GM21529 (cell line): Measurements from ENCODE around the gene KIF23.
"Not testable (repeated sequence)": the region's sequence is repeated elsewhere in the genome, so short reads cannot be mapped to it uniquely, and the experiment has no call there.

Experiments
- ATAC-seq: cut with Tn5 transposase; IDR thresholded peaks from one replicate; pipeline ENCODE4 v1.9.1; 2021; ENCODE audit not compliant: unreplicated experiment

KIF23 gene

GRCh38 chr15:69434238-69434637 is 20.1 kb downstream of the KIF23 start:
- ATAC-seq, result no peak

DNA sequence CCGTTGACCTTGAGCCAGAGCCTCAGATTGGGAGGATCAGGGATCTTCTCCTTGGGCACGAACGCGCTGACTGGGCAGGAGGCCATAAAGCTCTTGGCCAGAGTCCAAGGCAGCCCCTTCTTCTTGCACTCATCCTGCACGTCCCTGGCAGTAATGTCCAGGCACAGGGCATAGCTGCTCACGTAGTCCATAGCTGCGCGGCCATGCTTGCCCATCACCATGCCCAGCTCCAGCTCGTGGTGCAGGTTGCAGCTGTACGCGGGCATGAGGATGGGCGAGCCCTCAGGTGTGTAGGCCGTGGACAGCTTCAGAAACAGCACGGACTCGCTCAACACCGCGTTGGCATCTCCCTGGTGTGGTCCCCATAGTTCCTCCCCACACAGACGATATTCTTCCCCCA is 20.5 kb downstream of the KIF23 start:
- ATAC-seq, result no peak

DNA sequence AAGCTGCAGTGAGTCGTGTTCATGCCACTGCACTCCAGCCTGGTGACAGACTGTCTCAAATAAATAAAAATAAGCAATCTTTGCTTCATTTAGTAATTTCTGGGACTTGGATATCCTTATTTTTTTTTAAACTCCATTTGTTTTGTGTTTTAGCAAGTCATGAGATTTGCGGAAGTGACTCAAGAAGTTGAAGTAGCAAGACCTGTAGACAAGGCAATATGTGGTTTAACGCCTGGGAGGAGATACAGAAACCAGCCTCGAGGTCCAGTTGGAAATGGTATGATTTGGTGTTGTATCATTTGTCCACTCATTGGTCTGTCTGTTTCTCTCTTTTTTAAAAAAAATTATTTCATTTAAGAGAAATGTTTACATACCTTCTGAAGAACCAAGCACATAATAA is 21.8 kb downstream of the KIF23 start:
- no peak for ATAC-seq

- no peak for ATAC-seq
Observed at GRCh38 chr15:69436951-69437350, 22.8 kb downstream of the KIF23 start.

DNA sequence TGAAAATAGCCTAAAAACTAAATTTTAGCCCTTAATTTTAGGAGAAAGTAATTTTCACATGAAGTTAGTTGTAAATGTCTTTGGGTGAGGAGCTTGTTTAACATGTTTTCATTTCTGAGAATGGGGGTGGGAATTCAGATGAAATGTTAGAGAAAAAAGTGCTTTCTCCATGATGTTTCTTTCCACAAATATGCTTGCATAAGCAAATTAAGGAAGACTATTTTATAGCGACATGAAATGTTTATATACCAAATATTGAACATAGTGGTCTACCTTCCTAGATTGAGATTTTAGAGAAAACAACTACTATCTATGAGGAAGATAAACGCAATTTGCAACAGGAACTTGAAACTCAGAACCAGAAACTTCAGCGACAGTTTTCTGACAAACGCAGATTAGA is 25.5 kb downstream of the KIF23 start:
- ATAC-seq, result no peak

DNA sequence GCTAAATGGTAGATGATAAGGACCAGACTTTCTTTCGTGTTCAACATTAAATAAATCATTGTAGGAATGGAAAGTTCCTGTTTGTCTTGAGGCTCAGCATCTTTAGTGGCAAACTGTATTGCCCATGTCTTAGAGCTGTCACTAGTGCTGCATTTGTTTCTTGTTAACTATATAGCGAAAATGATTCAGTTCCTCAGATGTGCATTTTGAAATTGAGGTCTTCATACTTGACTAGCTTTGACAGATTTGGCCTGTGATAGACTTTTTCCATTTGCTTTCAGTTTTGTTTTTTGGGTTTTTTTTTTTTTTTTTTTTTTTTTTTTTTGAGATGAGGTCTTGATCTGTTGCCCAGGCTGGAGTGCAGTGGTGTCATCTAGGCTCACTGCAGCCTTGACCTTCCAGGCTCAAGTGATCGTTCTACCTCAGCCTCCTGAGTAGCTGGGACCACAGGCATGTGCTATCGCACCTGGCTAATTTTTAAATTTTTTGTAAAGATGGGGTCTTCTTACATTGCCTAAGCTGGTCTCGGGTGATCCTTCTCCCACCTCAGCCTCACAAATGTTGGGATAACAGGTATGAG is 29.0 kb downstream of the KIF23 start:
- ATAC-seq, result no peak

DNA sequence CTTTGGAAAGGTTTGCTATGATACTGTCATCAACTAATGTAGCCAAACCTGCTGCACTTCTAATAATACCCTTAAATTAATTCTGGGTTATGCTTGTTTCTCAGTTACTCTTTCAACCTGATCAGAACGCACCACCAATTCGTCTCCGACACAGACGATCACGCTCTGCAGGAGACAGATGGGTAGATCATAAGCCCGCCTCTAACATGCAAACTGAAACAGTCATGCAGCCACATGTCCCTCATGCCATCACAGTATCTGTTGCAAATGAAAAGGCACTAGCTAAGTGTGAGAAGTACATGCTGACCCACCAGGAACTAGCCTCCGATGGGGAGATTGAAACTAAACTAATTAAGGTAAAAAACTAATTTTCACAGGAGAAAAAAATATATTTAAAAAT is 30.5 kb downstream of the KIF23 start:
- no peak for ATAC-seq

DNA sequence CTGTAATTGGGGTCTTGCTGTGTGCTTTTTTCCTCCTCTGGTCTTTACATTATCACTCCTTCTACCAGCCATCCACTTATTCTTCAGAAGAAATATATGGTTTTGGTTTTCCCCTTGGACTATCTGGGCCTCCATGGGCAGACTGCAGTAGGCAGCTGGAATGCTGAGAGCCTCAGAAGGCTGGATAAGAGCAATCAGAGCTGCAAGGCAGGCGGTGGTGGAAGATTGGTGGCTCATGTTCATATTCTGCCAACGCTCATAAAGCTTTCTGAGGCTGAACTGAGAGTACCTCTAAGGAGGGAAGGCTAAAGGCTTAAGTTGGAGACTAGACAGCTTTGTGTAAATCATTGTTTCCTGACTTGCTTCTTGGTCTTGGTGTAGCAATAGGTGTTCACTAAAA is 32.8 kb downstream of the KIF23 start:
- ATAC-seq, result no peak

DNA sequence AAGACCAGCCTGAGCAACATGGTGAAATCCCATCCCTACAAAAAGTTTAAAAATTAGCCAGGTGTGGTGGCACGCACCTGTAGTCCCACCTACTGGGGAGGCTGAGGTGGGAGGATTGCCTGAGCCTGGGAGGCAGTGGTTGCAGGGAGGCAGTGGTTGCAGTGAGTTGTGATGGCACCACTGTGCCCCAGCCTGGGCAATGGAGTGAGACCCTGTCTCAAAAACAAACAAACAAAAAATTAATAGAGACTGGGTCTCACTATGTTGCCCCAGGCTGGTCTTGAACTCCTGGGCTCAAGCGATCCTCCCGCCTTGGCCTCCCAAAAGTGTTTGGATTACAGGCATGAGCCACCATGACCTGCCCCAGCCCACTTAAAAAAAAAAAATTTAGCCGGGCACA is 36.1 kb downstream of the KIF23 start:
- ATAC-seq, result not testable (repeated sequence)

GRCh38 chr15:69450968-69451695 is 37.0 kb downstream of the KIF23 start:
- no peak for ATAC-seq

DNA sequence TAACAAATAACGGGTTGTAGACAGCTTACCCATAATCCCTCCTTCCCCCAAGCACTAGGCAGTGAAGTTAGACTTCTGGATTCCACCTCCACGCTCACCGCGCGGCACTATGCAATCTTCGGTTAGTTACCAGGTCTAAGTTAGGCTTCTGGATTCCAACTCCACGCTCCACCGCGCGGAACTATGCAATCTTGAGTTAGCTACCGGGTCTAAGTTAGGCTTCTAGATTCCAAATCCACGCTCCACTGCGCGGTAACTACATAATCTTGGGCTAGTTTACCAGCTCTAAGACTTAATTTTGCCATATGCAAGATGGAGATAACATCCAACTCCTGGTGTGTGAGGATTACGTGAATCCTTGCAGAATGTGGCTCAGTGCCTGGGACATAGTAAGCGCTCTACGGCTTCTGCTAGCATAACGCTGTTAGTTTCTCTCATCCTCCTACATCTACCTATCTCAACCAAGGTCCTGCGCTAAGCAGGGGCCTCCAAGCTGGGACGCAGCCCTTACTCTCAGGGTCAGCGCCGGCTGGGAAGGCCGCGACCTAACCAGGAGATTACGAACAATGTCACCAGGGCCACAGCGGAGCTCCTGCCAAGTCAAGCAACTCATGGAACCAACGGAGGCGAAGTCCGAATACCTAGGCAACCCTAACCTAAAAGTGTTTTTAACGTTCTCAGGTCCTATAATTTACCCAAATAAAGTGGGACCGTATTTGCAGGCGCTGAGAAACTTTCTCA is 38.0 kb downstream of the KIF23 start:
- ATAC-seq, result peak; percentile 36

DNA sequence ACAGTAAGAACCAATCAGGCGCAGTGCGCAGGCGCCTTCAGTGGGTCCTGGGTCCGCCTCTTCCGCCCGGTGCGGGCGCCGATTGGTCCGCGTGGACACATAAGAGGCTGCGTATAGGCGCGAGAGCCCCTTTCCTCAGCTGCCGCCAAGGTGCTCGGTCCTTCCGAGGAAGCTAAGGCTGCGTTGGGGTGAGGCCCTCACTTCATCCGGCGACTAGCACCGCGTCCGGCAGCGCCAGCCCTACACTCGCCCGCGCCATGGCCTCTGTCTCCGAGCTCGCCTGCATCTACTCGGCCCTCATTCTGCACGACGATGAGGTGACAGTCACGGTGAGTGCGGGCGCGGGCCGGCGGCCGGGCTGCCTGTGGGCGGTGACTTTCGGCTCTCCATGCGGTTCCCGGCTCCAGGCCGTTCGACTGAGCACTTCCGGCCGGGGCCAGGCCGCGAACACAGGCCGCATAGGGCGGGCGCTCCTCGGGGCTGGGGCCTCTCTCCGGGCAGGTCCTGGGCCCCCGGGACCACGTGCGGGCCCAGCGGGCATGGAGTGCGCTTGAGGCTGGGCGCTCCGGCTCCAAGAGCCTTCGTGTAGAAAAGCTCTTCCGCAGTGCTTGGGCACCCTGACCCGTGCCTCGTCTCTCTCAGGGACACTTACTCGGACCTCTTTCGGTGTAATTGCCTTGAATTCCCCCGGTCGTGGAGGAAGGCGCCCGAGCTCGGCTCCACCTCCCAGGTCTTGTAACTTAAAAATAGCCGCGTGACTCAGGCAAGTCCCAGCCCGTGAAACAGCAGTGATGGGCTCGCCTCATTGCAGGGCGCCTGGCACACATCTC is 38.8 kb downstream of the KIF23 start, which contains the start of gene RPLP1:
Gene RPLP1 (plus strand): TSS at position 127 of the 830 bp plus-strand sequence. CDS start 131 bp downstream, at position 258.
- ATAC-seq, result peak; percentile 78

DNA sequence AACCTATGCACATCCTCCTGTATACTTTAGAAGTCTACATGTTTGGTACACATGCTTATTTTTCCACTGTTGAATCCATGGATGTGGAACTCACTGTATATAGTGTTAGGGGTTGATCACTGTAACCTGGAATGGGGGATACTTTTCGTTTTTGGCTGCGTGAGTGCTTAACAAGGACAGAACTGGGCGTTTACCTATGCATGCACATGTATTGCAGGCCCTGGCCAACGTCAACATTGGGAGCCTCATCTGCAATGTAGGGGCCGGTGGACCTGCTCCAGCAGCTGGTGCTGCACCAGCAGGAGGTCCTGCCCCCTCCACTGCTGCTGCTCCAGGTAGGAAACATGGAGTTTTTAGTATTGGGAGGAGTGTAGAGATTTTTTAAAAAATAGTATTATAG is 40.8 kb downstream of the KIF23 start:
- no peak for ATAC-seq

- ATAC-seq, result no peak
Observed at GRCh38 chr15:69456208-69457166, 42.3 kb downstream of the KIF23 start.

DNA sequence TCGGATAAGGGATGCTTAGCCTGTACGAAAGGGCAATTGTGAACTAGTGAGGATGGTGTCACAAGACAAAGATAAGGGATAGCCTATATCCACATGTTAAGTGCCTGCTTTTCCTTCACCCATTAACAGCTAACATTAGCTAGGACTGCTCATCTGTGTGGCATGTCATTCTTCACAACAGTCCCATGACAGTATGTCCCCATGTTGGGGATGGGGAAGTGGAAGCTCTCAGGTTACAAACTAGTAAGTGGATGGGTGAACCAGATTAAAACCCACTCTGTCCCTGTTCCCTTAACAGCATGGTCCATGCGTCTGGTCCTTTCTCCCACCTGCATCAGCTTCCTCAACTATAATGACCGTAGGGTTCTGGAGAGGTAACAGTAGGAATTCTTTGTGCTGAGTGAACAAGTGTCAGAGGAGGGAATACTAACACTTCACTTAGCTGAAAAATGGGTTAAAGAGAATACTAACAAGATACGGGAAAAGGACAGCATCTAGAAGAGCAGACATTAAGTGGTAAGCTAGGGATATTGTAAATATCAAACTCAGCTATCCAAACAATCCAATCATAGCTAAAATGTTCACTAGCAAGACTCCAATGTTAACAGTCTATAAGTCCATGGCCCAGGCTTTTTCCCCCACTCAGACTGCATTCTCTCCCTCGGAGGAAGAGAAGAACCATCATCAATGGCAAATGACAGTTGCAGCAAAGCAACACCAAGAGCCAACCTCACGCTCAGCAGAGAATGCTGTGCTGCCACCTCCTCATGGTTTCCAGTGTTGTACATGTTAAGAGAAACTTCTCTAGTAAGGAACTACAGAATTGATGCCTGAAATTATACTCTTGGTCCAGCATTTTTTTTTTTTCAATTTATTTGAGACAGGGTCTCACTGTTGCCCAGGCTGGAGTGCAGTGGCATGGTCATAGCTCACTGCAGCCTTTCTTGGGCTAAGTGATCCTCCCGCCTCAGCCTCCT is 43.4 kb downstream of the KIF23 start:
- no peak for ATAC-seq

DNA sequence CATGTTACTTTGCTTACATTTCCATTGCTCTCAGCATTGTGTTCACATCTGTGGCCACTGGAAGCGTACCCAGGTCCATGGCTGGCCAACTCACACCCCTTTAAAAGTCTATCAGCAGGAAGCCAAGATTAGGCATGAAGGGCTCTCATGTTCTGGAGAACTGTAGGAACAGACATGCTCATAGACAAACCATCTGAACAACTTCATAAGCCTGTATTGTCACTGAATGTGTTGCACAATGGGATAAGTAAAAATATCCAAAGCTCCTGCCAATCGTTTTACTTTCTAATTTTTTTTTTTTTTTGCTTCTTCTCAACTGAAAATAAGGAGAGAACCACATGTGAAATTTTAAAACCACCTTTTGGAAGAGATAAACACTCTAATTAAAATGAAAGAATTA is 44.9 kb downstream of the KIF23 start:
- ATAC-seq, result no peak

DNA sequence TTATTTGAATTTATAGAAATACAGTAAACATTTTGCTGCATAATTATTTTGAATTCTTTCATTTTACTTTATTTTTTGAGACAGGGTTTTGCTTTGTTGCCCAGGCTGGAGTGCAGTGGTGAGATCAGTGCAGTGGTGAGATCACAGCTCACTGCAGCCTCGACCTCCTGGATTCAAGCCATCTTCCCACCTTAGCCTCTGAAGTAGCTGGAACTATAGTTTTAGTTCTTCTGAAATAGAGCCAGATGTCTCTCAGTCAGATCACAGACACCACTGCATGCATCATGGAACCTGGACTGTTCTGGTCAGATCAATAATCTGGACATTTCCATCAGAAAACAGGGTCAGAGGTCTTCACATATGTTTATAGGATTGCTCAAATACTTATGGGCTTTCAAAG is 46.3 kb downstream of the KIF23 start:
- no peak for ATAC-seq

GRCh38 chr15:69462030-69462492 is 47.9 kb downstream of the KIF23 start:
- ATAC-seq, result no peak
